HepG2 (cell line): ENCODE data around the gene EHBP1. TPM values are rescaled to one million over a fixed set of nuclear protein-coding genes. Genes with fewer than 3 reads are reported as not detected.

Experiments
- ATAC-seq: fragments of 200-7000 bp; cut with Tn5 transposase; 3 replicates; pipeline ENCODE4 v1.9.1; 2020; ENCODE audit warnings: mild to moderate bottlenecking, moderate library complexity
- BruUV-seq: library from RNA; stranded (reverse); fragments of 400-500 nt; replicated peaks from 2 replicates; lab custom pipeline; 2021; lab: Mats Ljungman, UMichigan
- CTCF ChIA-PET: fragments of 300-600 bp; formaldehyde crosslinking; extraction: SDS; loops from one replicate; lab custom pipeline; 2021; ENCODE audit warnings: low total read pairs, inconsistent platforms, low intra/inter-chr PET ratio; lab: Yijun Ruan, JAX
- POLR2A ChIA-PET: fragments of 350-600 bp; sonication (Branson Sonifier 250); formaldehyde crosslinking; loops from one replicate; lab custom pipeline; 2020; ENCODE audit warnings: antibody characterized with exemption, inconsistent platforms; lab: Yijun Ruan, JAX
- DNase-seq: peaks from one replicate; pipeline ENCODE4 v3.0.0-alpha.2; 2015; ENCODE audit warnings: low spot score
- FAIRE-seq: peaks from 3 replicates; lab custom pipeline; 2011; peaks lifted over from hg19 to GRCh38; lab: Jason Lieb, UNC
- H2AFZ ChIP-seq: one replicate; pipeline ENCODE4 v1.6.1; 2011; ENCODE audit warnings: low read length, inconsistent platforms
- H3K27ac ChIP-seq: fragments of 300-600 bp; 3 replicates; pipeline ENCODE4 v1.8.0; 2011; ENCODE audit warnings: mixed run types, mild to moderate bottlenecking, mixed read lengths, low read length, inconsistent platforms; ENCODE audit not compliant: insufficient read depth; ENCODE audit errors: extremely low read length
- H3K27me3 ChIP-seq, 2 experiments: fragments of 200-600 bp in 1 of 2; 2 replicates in 1 of 2; 3 replicates in 1 of 2; pipeline versions ENCODE4 v1.6.0 to v1.8.0; 2011; ENCODE audit warnings: low read length in 2 of 2, mild to moderate bottlenecking in 2 of 2, moderate library complexity in 2 of 2, inconsistent platforms in 1 of 2; ENCODE audit not compliant: insufficient read depth in 2 of 2, control insufficient read depth in 1 of 2
- H3K36me3 ChIP-seq, 2 experiments: fragments of 200-600 bp in 1 of 2; replicated peaks in 1 of 2; 2 replicates in 1 of 2; 3 replicates in 1 of 2; pipeline versions ENCODE4 v1.5.1 to v1.8.0; 2011; ENCODE audit warnings: low read length in 2 of 2, inconsistent platforms in 1 of 2; ENCODE audit not compliant: insufficient read depth in 2 of 2, control insufficient read depth in 1 of 2
- H3K4me1 ChIP-seq: 2 replicates; pipeline ENCODE4 v1.5.1; 2012; ENCODE audit warnings: low read length, inconsistent platforms; ENCODE audit not compliant: insufficient read depth
- H3K4me2 ChIP-seq: 2 replicates; pipeline ENCODE4 v1.6.0; 2011; ENCODE audit warnings: low read depth, low read length, inconsistent platforms
- H3K4me3 ChIP-seq, 3 experiments: fragments of 200-600 bp in 1 of 3; sonication (generic), shearing (Covaris generic) in 1 of 3; replicated peaks in 1 of 3; 2 replicates each; pipeline ENCODE4 v1.5.1; 2011 to 2016; ENCODE audit warnings: low read length in 3 of 3, inconsistent platforms in 2 of 3, low read depth in 2 of 3, mild to moderate bottlenecking in 2 of 3, control low read depth in 1 of 3, mixed read lengths in 1 of 3; ENCODE audit not compliant: insufficient read depth in 1 of 3
- H3K79me2 ChIP-seq: one replicate; pipeline ENCODE4 v1.6.1; 2011; ENCODE audit warnings: low read length, inconsistent platforms; ENCODE audit not compliant: insufficient read depth
- H3K9ac ChIP-seq: 2 replicates; pipeline ENCODE4 v1.6.0; 2011; ENCODE audit warnings: mild to moderate bottlenecking, low read depth, low read length, inconsistent platforms; ENCODE audit not compliant: insufficient read depth
- H3K9me3 ChIP-seq: 2 replicates; pipeline ENCODE4 v1.5.1; 2012; ENCODE audit warnings: mild to moderate bottlenecking, low read length
- H4K20me1 ChIP-seq: 2 replicates; pipeline ENCODE4 v1.6.0; 2011; ENCODE audit warnings: inconsistent platforms, mild to moderate bottlenecking, low read length, moderate library complexity; ENCODE audit not compliant: insufficient read depth
- HDAC2 ChIP-seq: sonication (generic); formaldehyde crosslinking; IDR thresholded peaks from 2 replicates; pipeline ENCODE4 v1.4.0; 2020; ENCODE audit warnings: missing genetic modification reagents
- NFKBIZ ChIP-seq: IDR thresholded peaks from 2 replicates; pipeline ENCODE4 v1.6.1; 2018; ENCODE audit warnings: missing genetic modification reagents, missing compliant biosample characterization
- RFXAP ChIP-seq: sonication (generic); formaldehyde crosslinking; IDR thresholded peaks from 2 replicates; pipeline ENCODE4 v1.4.0; 2020; ENCODE audit warnings: missing genetic modification reagents, borderline replicate concordance
- ZBTB38 ChIP-seq: sonication (generic); formaldehyde crosslinking; IDR thresholded peaks from 2 replicates; pipeline ENCODE4 v1.5.1; 2020; ENCODE audit warnings: mild to moderate bottlenecking, missing genetic modification reagents
- ZNF24 ChIP-seq: fragments of 450-650 bp; IDR thresholded peaks from 2 replicates; pipeline ENCODE4 v1.6.1; 2017; ENCODE audit warnings: antibody characterized with exemption, mild to moderate bottlenecking
- ZNF382 ChIP-seq: sonication (generic); formaldehyde crosslinking; IDR thresholded peaks from 2 replicates; pipeline ENCODE4 v1.5.0; 2020; ENCODE audit warnings: missing genetic modification reagents, mild to moderate bottlenecking, borderline replicate concordance
- ZNF431 ChIP-seq: sonication (generic); formaldehyde crosslinking; IDR thresholded peaks from 2 replicates; pipeline ENCODE4 v1.9.0; 2022; ENCODE audit warnings: missing genetic modification reagents, low read depth, mild to moderate bottlenecking, borderline replicate concordance
- ZNF44 ChIP-seq: sonication (generic); formaldehyde crosslinking; IDR thresholded peaks from 2 replicates; pipeline ENCODE4 v1.5.1; 2020; ENCODE audit warnings: mild to moderate bottlenecking, missing genetic modification reagents
- ZNF670 ChIP-seq: sonication (generic); formaldehyde crosslinking; IDR thresholded peaks from 2 replicates; pipeline ENCODE4 v1.8.0; 2022; ENCODE audit warnings: mild to moderate bottlenecking, missing genetic modification reagents, borderline replicate concordance
- WGBS: methylation state at CpG from one replicate; pipeline ENCODE4 v1.1.6; 2017; ENCODE audit warnings: low lambda C conversion rate; 5-methylcytosine and 5-hydroxymethylcytosine counted together
- in situ Hi-C: cut with HindIII; loops from 2 replicates; pipeline ENCODE4 v1.10.0; 2017; ENCODE audit warnings: low pct_unique_long_range_greater_than_20kb; ENCODE audit not compliant: extremely low pct_ligation_motif_present
- intact Hi-C: fragments of 100-400 bp; cut with micrococcal nuclease; formaldehyde crosslinking; loops from one replicate; pipeline ENCODE4 v1.10.0; 2022; ENCODE audit not compliant: unreplicated experiment
- polyA plus RNA-seq, 8 experiments: library from polyadenylated mRNA; depleted of rRNA in 3 of 8; stranded (reverse) in 7 of 8; unstranded in 1 of 8; fragments of >200 nt; fragmentation: Illumina TruSeq in 4 of 8; extraction: Trizol in 4 of 8; gene quantifications; 2 replicates each; pipeline versions ENCODE4 v1.2.1 to v1.2.3, GENCODE V29; 2011 to 2016; ENCODE audit warnings: low read depth in 4 of 8, missing spikeins in 1 of 8, mixed read lengths in 1 of 8; ENCODE audit not compliant: insufficient read depth in 1 of 8
- total RNA-seq, 5 experiments: library from RNA; depleted of rRNA; stranded (reverse); fragments of >200 nt; fragmentation: Illumina TruSeq; extraction: Trizol; gene quantifications; 2 replicates each; pipeline ENCODE4 v1.2.3, GENCODE V29; 2016; ENCODE audit warnings: low read depth in 1 of 5
- TF ChIP-seq, protein P1 (sequence below): sonication (generic); formaldehyde crosslinking; conservative IDR thresholded peaks from 2 replicates; pipeline ENCODE4 v1.8.1; 2023; ENCODE audit warnings: missing genetic modification reagents
- TF ChIP-seq, protein P2 (sequence below): sonication (generic); formaldehyde crosslinking; IDR thresholded peaks from 2 replicates; pipeline ENCODE4 v1.4.0; 2020; ENCODE audit warnings: missing genetic modification reagents
- TF ChIP-seq, protein P3 (sequence below): conservative IDR thresholded peaks from 2 replicates; pipeline ENCODE4 v1.6.1; 2018; ENCODE audit warnings: missing genetic modification reagents

The EHBP1 gene
- total and polyA plus RNA-seq, 2 of the 13 experiments (the other 11 are each of a cell fraction or from before 2014, with no cell fraction given), result 93.5 to 146 TPM

DNA sequence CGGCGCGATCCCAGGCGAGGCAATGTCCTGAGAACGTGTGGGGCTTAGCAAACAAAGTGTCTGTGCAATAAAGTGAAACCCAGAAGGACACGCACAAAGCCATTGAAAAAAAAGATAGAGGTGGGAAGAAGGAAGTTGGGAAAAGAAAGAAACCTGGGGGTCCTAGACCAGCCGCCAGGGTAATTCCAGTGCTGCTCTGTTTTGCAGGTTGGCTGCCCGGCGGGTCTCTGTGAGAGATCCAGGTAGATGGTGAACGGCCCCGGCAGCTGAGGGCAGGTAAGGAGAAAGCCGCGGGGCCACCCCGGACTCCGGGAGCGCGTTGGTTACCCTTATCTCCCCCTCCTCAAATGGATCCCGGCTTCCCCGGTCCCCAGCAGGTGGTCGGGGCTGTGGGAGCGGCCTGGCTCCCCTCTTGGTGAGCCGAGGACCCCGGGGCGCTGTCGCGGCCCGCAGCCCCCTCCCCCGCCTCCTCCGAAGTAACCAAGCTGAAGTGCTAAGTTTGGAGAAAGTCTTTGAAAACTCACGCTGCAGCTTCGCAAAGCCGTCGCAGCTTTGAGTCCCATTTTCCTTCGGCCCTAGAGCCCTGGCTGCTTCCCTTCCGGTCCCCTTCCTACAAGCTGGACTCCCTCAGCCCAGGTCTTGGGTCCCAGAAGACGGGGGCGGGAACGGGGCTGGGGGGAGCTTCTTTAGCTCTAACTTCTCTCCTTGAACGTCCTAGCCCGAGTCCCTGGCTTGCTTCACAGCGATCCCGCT is 345.7 kb downstream of the EHBP1 start:
- Histone ChIP-seq H3K4me3 (peak overlapping the region; percentile 80 to 99 (median 98)), H3K4me1 (peaks cover 30% of the 10 kb centered on the region), H3K36me3 (peaks cover 20 to 45% of the 10 kb centered on the region in 2 experiments), H3K4me2 (peak overlapping the region; percentile 76), H3K27me3 (no peaks in the 10 kb centered on the region; a peak in 1 of 5 replicates), H3K27ac (peak overlapping the region; percentile 83), H3K79me2 (peaks cover 8% of the 10 kb centered on the region), H3K9ac (peak overlapping the region; percentile 90), H4K20me1 (no peaks in the 10 kb centered on the region), H3K9me3 (no peaks in the 10 kb centered on the region), H2AFZ (peak overlapping the region; percentile 94)
- CTCF ChIA-PET, result no interaction called here
- in situ Hi-C loops, result loop anchor here (25.0 kb wide), 1 partner anchor 639 kb away; no protein-coding TSS in a partner anchor
- WGBS, result 16% methylated on average over 36 of the region's 42 CpGs
- intact Hi-C loops, result loop anchor here (2.0 kb wide), 1 partner anchor 250 kb away; no protein-coding TSS in a partner anchor
- POLR2A ChIA-PET, result interaction anchor here (1.0 to 1.2 kb wide), 2 partner anchors 11 to 142 kb away, joined by 3 to 4 read pairs; no protein-coding TSS in a partner anchor
- DNase-seq, result no peak
- BruUV-seq, result TSS peak; percentile 47
- ATAC-seq, result peak; percentile 11
- no peak for FAIRE-seq
- TF ChIP-seq ZNF382, result no peak
- 0 out of 2 replicates have a peak, but pooled peaks have one; percentile 72 for TF ChIP-seq NFKBIZ (CRISPR knock-in tag)
- TF ChIP-seq ZNF44 (CRISPR knock-in tag), result 0 out of 2 replicates have a peak, but pooled peaks have one; percentile 17
- TF ChIP-seq, protein P1, sequence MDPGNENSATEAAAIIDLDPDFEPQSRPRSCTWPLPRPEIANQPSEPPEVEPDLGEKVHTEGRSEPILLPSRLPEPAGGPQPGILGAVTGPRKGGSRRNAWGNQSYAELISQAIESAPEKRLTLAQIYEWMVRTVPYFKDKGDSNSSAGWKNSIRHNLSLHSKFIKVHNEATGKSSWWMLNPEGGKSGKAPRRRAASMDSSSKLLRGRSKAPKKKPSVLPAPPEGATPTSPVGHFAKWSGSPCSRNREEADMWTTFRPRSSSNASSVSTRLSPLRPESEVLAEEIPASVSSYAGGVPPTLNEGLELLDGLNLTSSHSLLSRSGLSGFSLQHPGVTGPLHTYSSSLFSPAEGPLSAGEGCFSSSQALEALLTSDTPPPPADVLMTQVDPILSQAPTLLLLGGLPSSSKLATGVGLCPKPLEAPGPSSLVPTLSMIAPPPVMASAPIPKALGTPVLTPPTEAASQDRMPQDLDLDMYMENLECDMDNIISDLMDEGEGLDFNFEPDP, result 0 out of 2 replicates have a peak, but pooled peaks have one; percentile 87
- TF ChIP-seq, protein P2, sequence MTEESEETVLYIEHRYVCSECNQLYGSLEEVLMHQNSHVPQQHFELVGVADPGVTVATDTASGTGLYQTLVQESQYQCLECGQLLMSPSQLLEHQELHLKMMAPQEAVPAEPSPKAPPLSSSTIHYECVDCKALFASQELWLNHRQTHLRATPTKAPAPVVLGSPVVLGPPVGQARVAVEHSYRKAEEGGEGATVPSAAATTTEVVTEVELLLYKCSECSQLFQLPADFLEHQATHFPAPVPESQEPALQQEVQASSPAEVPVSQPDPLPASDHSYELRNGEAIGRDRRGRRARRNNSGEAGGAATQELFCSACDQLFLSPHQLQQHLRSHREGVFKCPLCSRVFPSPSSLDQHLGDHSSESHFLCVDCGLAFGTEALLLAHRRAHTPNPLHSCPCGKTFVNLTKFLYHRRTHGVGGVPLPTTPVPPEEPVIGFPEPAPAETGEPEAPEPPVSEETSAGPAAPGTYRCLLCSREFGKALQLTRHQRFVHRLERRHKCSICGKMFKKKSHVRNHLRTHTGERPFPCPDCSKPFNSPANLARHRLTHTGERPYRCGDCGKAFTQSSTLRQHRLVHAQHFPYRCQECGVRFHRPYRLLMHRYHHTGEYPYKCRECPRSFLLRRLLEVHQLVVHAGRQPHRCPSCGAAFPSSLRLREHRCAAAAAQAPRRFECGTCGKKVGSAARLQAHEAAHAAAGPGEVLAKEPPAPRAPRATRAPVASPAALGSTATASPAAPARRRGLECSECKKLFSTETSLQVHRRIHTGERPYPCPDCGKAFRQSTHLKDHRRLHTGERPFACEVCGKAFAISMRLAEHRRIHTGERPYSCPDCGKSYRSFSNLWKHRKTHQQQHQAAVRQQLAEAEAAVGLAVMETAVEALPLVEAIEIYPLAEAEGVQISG (CRISPR knock-in tag), result no peak
- TF ChIP-seq ZNF24, result no peak
- 0 out of 2 replicates have a peak, but pooled peaks have one; percentile 3 for TF ChIP-seq ZBTB38
- 0 out of 2 replicates have a peak, but pooled peaks have one; percentile 20 for TF ChIP-seq ZNF670 (CRISPR knock-in tag)
- no peak for TF ChIP-seq ZNF431 (CRISPR knock-in tag)
- TF ChIP-seq RFXAP (CRISPR knock-in tag), result 0 out of 2 replicates have a peak, but pooled peaks have one; percentile 55
- TF ChIP-seq, protein P3, sequence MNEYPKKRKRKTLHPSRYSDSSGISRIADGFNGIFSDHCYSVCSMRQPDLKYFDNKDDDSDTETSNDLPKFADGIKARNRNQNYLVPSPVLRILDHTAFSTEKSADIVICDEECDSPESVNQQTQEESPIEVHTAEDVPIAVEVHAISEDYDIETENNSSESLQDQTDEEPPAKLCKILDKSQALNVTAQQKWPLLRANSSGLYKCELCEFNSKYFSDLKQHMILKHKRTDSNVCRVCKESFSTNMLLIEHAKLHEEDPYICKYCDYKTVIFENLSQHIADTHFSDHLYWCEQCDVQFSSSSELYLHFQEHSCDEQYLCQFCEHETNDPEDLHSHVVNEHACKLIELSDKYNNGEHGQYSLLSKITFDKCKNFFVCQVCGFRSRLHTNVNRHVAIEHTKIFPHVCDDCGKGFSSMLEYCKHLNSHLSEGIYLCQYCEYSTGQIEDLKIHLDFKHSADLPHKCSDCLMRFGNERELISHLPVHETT (CRISPR knock-in tag), result 0 out of 2 replicates have a peak, but pooled peaks have one; percentile 20
- peak; percentile 14; the same call in 1 of the 2 replicates for TF ChIP-seq HDAC2 (CRISPR knock-in tag)
